ENCODE measurements around the gene NR6A1.

DNA sequence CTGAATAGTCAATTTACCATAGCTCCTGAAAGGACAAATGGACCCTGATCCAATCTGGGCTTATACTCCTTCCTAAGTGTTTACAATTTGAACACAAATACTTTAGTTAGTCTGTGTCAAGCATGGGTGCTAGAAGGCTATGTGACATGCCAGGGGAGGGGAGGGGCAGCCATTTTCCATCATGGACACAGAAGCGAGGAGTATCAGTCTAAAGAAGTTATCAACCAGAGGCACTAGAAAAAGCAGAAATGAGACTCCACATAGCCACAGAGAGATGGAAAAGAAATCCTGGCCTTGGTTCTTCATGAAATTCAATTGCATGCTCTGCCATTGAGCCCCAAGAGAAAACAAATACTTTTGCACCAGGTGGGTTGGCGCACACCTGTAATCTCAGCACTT is 61.8 kb downstream of the NR6A1 start:
- no peak for TF ChIP-seq NFYB (CRISPR knock-in tag; conservative IDR thresholded peaks at IDR 0.05; ENCODE audit: low read depth)
- TF ChIP-seq, protein P1, sequence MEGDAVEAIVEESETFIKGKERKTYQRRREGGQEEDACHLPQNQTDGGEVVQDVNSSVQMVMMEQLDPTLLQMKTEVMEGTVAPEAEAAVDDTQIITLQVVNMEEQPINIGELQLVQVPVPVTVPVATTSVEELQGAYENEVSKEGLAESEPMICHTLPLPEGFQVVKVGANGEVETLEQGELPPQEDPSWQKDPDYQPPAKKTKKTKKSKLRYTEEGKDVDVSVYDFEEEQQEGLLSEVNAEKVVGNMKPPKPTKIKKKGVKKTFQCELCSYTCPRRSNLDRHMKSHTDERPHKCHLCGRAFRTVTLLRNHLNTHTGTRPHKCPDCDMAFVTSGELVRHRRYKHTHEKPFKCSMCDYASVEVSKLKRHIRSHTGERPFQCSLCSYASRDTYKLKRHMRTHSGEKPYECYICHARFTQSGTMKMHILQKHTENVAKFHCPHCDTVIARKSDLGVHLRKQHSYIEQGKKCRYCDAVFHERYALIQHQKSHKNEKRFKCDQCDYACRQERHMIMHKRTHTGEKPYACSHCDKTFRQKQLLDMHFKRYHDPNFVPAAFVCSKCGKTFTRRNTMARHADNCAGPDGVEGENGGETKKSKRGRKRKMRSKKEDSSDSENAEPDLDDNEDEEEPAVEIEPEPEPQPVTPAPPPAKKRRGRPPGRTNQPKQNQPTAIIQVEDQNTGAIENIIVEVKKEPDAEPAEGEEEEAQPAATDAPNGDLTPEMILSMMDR (IDR thresholded peaks at IDR 0.05) = no peak
- TF ChIP-seq, protein P2, sequence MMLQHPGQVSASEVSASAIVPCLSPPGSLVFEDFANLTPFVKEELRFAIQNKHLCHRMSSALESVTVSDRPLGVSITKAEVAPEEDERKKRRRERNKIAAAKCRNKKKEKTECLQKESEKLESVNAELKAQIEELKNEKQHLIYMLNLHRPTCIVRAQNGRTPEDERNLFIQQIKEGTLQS (CRISPR knock-in tag; conservative IDR thresholded peaks at IDR 0.05) = no peak
- no peak for TF ChIP-seq NR3C1 (CRISPR knock-in tag; conservative IDR thresholded peaks at IDR 0.05; ENCODE audit: low read depth)
- TF ChIP-seq, protein P3, sequence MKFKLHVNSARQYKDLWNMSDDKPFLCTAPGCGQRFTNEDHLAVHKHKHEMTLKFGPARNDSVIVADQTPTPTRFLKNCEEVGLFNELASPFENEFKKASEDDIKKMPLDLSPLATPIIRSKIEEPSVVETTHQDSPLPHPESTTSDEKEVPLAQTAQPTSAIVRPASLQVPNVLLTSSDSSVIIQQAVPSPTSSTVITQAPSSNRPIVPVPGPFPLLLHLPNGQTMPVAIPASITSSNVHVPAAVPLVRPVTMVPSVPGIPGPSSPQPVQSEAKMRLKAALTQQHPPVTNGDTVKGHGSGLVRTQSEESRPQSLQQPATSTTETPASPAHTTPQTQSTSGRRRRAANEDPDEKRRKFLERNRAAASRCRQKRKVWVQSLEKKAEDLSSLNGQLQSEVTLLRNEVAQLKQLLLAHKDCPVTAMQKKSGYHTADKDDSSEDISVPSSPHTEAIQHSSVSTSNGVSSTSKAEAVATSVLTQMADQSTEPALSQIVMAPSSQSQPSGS (CRISPR knock-in tag; IDR thresholded peaks at IDR 0.05; ENCODE audit: borderline replicate concordance, low read depth) = no peak
- no peak for TF ChIP-seq HMGXB4 (CRISPR knock-in tag; IDR thresholded peaks at IDR 0.05)
- TF ChIP-seq RELA (CRISPR knock-in tag; IDR thresholded peaks at IDR 0.05; ENCODE audit: borderline replicate concordance) = no peak
- TF ChIP-seq CREM (CRISPR knock-in tag; IDR thresholded peaks at IDR 0.05) = no peak
- TF ChIP-seq STAT6 (CRISPR knock-in tag; conservative IDR thresholded peaks at IDR 0.05; ENCODE audit: low read depth) = no peak
- no peak for TF ChIP-seq SMAD3 (CRISPR knock-in tag; IDR thresholded peaks at IDR 0.05; ENCODE audit: borderline replicate concordance)
- TF ChIP-seq PREB (CRISPR knock-in tag; IDR thresholded peaks at IDR 0.05; ENCODE audit: borderline replicate concordance) = no peak
- TF ChIP-seq TP53 (CRISPR knock-in tag; IDR thresholded peaks at IDR 0.05) = no peak

Measured in WTC11 (cell line).